Measurements from ENCODE around the gene RPTOR. TPM values are rescaled to one million over a fixed set of nuclear protein-coding genes. Genes with fewer than 3 reads are reported as not detected.
"Not testable (repeated sequence)": the region's sequence is repeated elsewhere in the genome, so short reads cannot be mapped to it uniquely, and the experiment has no call there.

The RPTOR gene
- total RNA-seq, 1 donor from 2014 or later = 66.7 TPM

GRCh38 chr17:80573701-80574100 lies 29.1 kb downstream of the RPTOR start:
- Mint-ChIP-seq H3K4me1 (ENCODE audit: low read depth) (peaks cover 31% of the 10 kb centered on the region), H3K36me3 (ENCODE audit: low read depth) (peaks cover 14% of the 10 kb centered on the region), H3K27ac (no peak overlapping the region), H3K27me3 (ENCODE audit: insufficient read depth) (no peaks in the 10 kb centered on the region), H3K4me3 (no peak overlapping the region), H3K9me3 (peaks cover 3% of the 10 kb centered on the region)
- intact Hi-C loops (cut with micrococcal nuclease) = loop anchor here (10.0 kb wide), 1 partner anchor 411 kb away; no protein-coding TSS in a partner anchor
- DNase-seq (ENCODE audit: low spot score) = no peak

GRCh38 chr17:80574496-80574895 lies 29.9 kb downstream of the RPTOR start:
- Mint-ChIP-seq H3K4me1 (ENCODE audit: low read depth) (peaks cover 31% of the 10 kb centered on the region), H3K27ac (no peak overlapping the region), H3K27me3 (ENCODE audit: insufficient read depth) (no peaks in the 10 kb centered on the region)

GRCh38 chr17:80575057-80575875 lies 30.6 kb downstream of the RPTOR start:
- H3K27ac Mint-ChIP-seq = peak overlapping the region; percentile 2
- peaks cover 14% of the 10 kb centered on the region for H3K36me3 Mint-ChIP-seq (ENCODE audit: low read depth)
- peak; percentile 84 for DNase-seq (ENCODE audit: low spot score)
- peaks cover 3% of the 10 kb centered on the region for H3K9me3 Mint-ChIP-seq
- intact Hi-C loops (cut with micrococcal nuclease) = loop anchor here (1.0 to 10.0 kb wide), 5 partner anchors 120 to 410 kb away; no protein-coding TSS in a partner anchor
- no peak overlapping the region for H3K4me3 Mint-ChIP-seq
- no peaks in the 10 kb centered on the region for H3K27me3 Mint-ChIP-seq (ENCODE audit: insufficient read depth)
- peaks cover 31% of the 10 kb centered on the region for H3K4me1 Mint-ChIP-seq (ENCODE audit: low read depth)

More at GRCh38 chr17:80574496-80574895, 29.9 kb downstream of the RPTOR start:
- H3K36me3 Mint-ChIP-seq (ENCODE audit: low read depth) = peaks cover 14% of the 10 kb centered on the region
- peaks cover 3% of the 10 kb centered on the region for H3K9me3 Mint-ChIP-seq
- DNase-seq (ENCODE audit: low spot score) = no peak
- intact Hi-C loops (cut with micrococcal nuclease) = loop anchor here (10.0 kb wide), 1 partner anchor 410 kb away; no protein-coding TSS in a partner anchor
- no peak overlapping the region for H3K4me3 Mint-ChIP-seq

GRCh38 chr17:80577876-80578570 lies 33.4 kb downstream of the RPTOR start:
- H3K27me3 Mint-ChIP-seq (ENCODE audit: insufficient read depth) = no peaks in the 10 kb centered on the region
- no peak for DNase-seq (ENCODE audit: low spot score)
- no peaks in the 10 kb centered on the region for H3K9me3 Mint-ChIP-seq
- no peak overlapping the region for H3K4me3 Mint-ChIP-seq
- peaks cover 13% of the 10 kb centered on the region for H3K36me3 Mint-ChIP-seq (ENCODE audit: low read depth)
- H3K4me1 Mint-ChIP-seq (ENCODE audit: low read depth) = peaks cover 37% of the 10 kb centered on the region
- H3K27ac Mint-ChIP-seq = no peak overlapping the region
- intact Hi-C loops (cut with micrococcal nuclease) = loop anchor here (10.0 kb wide), 1 partner anchor 407 kb away; no protein-coding TSS in a partner anchor

GRCh38 chr17:80578668-80579388 lies 34.2 kb downstream of the RPTOR start:
- Mint-ChIP-seq H3K36me3 (ENCODE audit: low read depth) (peaks cover 13% of the 10 kb centered on the region), H3K4me1 (ENCODE audit: low read depth) (peaks cover 42% of the 10 kb centered on the region)
- not testable (repeated sequence) for H3K27ac Mint-ChIP-seq; H3K9me3 Mint-ChIP-seq; H3K27me3 Mint-ChIP-seq (ENCODE audit: insufficient read depth); DNase-seq (ENCODE audit: low spot score); H3K4me3 Mint-ChIP-seq
- intact Hi-C loops (cut with micrococcal nuclease) = loop anchor here (10.0 kb wide), 1 partner anchor 406 kb away; no protein-coding TSS in a partner anchor

- Mint-ChIP-seq H3K4me1 (ENCODE audit: low read depth) (peaks cover 52% of the 10 kb centered on the region), H3K27me3 (ENCODE audit: insufficient read depth) (no peaks in the 10 kb centered on the region)
Measured at GRCh38 chr17:80582165-80582564, 37.5 kb downstream of the RPTOR start.

GRCh38 chr17:80584176-80584905 lies 39.7 kb downstream of the RPTOR start:
- no peaks in the 10 kb centered on the region for H3K9me3 Mint-ChIP-seq
- no peak for DNase-seq (ENCODE audit: low spot score)
- H3K4me1 Mint-ChIP-seq (ENCODE audit: low read depth) = peaks cover 46% of the 10 kb centered on the region
- no peak overlapping the region for H3K27ac Mint-ChIP-seq
- no peaks in the 10 kb centered on the region for H3K27me3 Mint-ChIP-seq (ENCODE audit: insufficient read depth)
- intact Hi-C loops (cut with micrococcal nuclease) = no loop called here
- peaks cover 6% of the 10 kb centered on the region for H3K36me3 Mint-ChIP-seq (ENCODE audit: low read depth)
- no peak overlapping the region for H3K4me3 Mint-ChIP-seq

More at GRCh38 chr17:80582165-80582564, 37.5 kb downstream of the RPTOR start:
- no peaks in the 10 kb centered on the region for H3K9me3 Mint-ChIP-seq
- intact Hi-C loops (cut with micrococcal nuclease) = no loop called here
- peaks cover 11% of the 10 kb centered on the region for H3K36me3 Mint-ChIP-seq (ENCODE audit: low read depth)
- no peak overlapping the region for H3K4me3 Mint-ChIP-seq
- DNase-seq (ENCODE audit: low spot score) = no peak
- no peak overlapping the region for H3K27ac Mint-ChIP-seq

GRCh38 chr17:80585890-80586845 lies 41.5 kb downstream of the RPTOR start:
- DNase-seq (ENCODE audit: low spot score) = no peak
- Mint-ChIP-seq H3K27me3 (ENCODE audit: insufficient read depth) (no peaks in the 10 kb centered on the region), H3K27ac (peak overlapping the region; percentile 31), H3K4me1 (ENCODE audit: low read depth) (peaks cover 62% of the 10 kb centered on the region), H3K4me3 (peak overlapping the region; percentile 9), H3K36me3 (ENCODE audit: low read depth) (peaks cover 6% of the 10 kb centered on the region), H3K9me3 (no peaks in the 10 kb centered on the region)
- intact Hi-C loops (cut with micrococcal nuclease) = no loop called here

- Mint-ChIP-seq H3K4me3 (peak overlapping the region; percentile 9), H3K27me3 (ENCODE audit: insufficient read depth) (no peaks in the 10 kb centered on the region), H3K9me3 (no peaks in the 10 kb centered on the region), H3K27ac (peak overlapping the region; percentile 31), H3K4me1 (ENCODE audit: low read depth) (peaks cover 67% of the 10 kb centered on the region), H3K36me3 (ENCODE audit: low read depth) (peaks cover 4% of the 10 kb centered on the region)
- intact Hi-C loops (cut with micrococcal nuclease) = no loop called here
- DNase-seq (ENCODE audit: low spot score) = no peak
Measured at GRCh38 chr17:80586846-80587228, 42.2 kb downstream of the RPTOR start.

- Mint-ChIP-seq H3K4me1 (ENCODE audit: low read depth) (peaks cover 64% of the 10 kb centered on the region), H3K27ac (no peak overlapping the region)
- no peak for DNase-seq (ENCODE audit: low spot score)
Measured at GRCh38 chr17:80588702-80589383, 44.2 kb downstream of the RPTOR start.

GRCh38 chr17:80591788-80592187 lies 47.1 kb downstream of the RPTOR start:
- intact Hi-C loops (cut with micrococcal nuclease) = loop anchor here (2.0 kb wide), 1 partner anchor 13 kb away; no protein-coding TSS in a partner anchor
- Mint-ChIP-seq H3K27me3 (ENCODE audit: insufficient read depth) (no peaks in the 10 kb centered on the region), H3K9me3 (no peaks in the 10 kb centered on the region), H3K36me3 (ENCODE audit: low read depth) (peaks cover 1% of the 10 kb centered on the region), H3K4me1 (ENCODE audit: low read depth) (peaks cover 69% of the 10 kb centered on the region), H3K27ac (peak overlapping the region; percentile 42), H3K4me3 (no peak overlapping the region)
- DNase-seq (ENCODE audit: low spot score) = no peak

More at GRCh38 chr17:80588702-80589383, 44.2 kb downstream of the RPTOR start:
- H3K4me3 Mint-ChIP-seq = no peak overlapping the region
- no peaks in the 10 kb centered on the region for H3K27me3 Mint-ChIP-seq (ENCODE audit: insufficient read depth)
- H3K36me3 Mint-ChIP-seq (ENCODE audit: low read depth) = peaks cover 1% of the 10 kb centered on the region
- intact Hi-C loops (cut with micrococcal nuclease) = no loop called here
- H3K9me3 Mint-ChIP-seq = no peaks in the 10 kb centered on the region

Data from activated T-helper 1 cell treated with anti-CD3 and anti-CD28 coated beads, Interleukin-12 subunit alpha, Interleukin-12 subunit beta, Interleukin-2, Interleukin-4 antibody, amounts not matched to agents 30 ng/mL and 10 ng/mL and 1 ng/mL, durations not matched to agents 14 hours and 24 hours and 36 hours (primary cell).